ENCODE data around the gene FHIP1B.
"Not testable (repeated sequence)": the region's sequence is repeated elsewhere in the genome, so short reads cannot be mapped to it uniquely, and the experiment has no call there.

FHIP1B gene

DNA sequence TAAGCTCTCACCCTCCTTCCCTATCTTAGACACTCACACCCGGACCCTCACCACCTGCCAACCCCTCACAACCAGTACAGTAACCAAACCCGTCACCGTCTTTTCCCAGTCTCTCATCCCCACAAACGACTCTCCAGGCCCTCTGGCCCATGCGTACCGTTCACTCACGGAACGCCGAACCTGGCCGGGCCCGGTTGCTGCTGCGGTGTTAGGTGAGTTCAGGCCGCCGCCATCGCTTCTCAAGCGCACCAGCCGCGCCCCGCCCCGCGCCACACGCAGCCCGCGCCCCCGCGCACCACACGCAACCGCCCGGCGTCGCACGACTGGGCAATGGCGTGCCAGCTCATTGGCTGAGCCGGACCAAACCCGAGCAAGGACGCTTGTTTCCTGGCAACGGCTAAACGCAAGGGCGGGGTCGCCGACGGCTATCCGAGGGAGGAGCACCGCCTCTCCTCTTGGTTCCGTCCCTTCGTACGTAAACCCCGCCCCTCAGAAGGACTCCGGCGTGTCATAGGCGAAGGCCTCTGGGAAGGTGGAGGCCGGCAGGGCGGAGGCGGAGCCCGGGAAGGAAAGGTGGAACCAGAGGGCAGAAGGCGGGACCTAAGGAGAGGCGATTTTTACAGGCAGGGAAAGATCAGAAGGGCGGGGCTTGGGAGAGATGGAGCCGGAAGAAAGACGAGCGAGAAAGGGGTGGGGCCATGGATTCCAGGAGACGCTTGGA is at the start of gene FHIP1B:
Gene FHIP1B (minus strand): TSS at position 250 of the 721 bp plus-strand sequence. CDS start 10,120 bp downstream, outside the sequence.
- TF ChIP-seq, protein P1, sequence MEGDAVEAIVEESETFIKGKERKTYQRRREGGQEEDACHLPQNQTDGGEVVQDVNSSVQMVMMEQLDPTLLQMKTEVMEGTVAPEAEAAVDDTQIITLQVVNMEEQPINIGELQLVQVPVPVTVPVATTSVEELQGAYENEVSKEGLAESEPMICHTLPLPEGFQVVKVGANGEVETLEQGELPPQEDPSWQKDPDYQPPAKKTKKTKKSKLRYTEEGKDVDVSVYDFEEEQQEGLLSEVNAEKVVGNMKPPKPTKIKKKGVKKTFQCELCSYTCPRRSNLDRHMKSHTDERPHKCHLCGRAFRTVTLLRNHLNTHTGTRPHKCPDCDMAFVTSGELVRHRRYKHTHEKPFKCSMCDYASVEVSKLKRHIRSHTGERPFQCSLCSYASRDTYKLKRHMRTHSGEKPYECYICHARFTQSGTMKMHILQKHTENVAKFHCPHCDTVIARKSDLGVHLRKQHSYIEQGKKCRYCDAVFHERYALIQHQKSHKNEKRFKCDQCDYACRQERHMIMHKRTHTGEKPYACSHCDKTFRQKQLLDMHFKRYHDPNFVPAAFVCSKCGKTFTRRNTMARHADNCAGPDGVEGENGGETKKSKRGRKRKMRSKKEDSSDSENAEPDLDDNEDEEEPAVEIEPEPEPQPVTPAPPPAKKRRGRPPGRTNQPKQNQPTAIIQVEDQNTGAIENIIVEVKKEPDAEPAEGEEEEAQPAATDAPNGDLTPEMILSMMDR (IDR thresholded peaks at IDR 0.05; ENCODE audit: low read depth, low read length, missing control alignments): no peak
- in situ Hi-C loops (cut with HindIII; ENCODE audit: low sequenced_read_pairs): no loop called here
- H3K4me3 ChIP-seq (ENCODE audit: low read depth, low read length): peak within 1 kb of the TSS; percentile 98
- peak; percentile 99 for DNase-seq (ENCODE audit: low read depth)

DNA sequence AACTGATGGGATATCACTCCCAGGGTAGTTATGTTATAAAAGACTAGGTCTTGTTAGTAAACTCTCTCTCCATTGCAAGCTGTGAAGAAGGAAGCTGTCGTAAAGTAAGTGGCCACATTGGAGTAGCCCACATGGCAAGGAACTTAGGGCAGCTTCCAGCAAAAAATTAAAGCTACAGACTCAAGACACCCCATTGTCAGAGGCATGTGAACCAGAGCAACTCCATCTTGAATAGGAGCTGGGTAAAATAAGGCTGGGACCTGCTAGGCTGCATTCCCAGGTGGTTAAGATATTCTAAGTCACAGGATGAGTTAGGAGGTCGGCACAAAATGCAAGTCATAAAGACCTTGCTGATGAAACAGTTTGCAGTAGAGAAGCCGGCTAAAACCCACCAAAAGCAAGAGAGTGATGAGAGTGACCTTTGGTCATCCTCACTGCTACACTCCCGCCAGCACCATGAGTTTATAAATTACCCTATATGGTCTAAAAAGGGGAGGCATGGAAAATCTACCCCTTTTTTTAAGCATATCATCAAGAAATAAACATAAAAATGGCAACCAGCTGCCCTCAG is 49.1 kb upstream of the FHIP1B start:
- H3K4me3 ChIP-seq (ENCODE audit: low read depth, low read length): no peak overlapping the region
- no peak for DNase-seq (ENCODE audit: low read depth)
- TF ChIP-seq, protein P1 (IDR thresholded peaks at IDR 0.05; ENCODE audit: low read depth, low read length, missing control alignments): no peak
- in situ Hi-C loops (cut with HindIII; ENCODE audit: low sequenced_read_pairs): no loop called here

DNA sequence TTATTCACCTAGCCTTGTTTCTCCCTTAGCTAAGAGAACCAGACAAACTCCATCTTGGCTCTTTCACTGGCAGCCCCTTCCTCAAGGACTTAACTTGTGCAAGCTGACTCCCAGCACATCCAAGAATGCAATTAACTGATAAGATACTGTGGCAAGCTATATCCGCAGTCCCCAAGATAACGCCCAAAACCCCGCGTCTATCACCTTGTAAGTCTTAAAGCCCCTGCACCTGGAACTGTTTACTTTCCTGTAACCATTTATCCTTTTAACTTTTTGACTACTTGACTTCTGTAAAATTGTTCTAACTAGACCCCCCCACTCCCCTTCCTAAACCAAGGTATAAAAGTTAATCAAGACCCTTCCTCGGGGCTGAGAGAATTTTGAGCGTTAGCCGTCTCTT is 46.4 kb upstream of the FHIP1B start:
- DNase-seq (ENCODE audit: low read depth); in situ Hi-C loops (cut with HindIII; ENCODE audit: low sequenced_read_pairs); H3K4me3 ChIP-seq (ENCODE audit: low read depth, low read length): not testable (repeated sequence)

DNA sequence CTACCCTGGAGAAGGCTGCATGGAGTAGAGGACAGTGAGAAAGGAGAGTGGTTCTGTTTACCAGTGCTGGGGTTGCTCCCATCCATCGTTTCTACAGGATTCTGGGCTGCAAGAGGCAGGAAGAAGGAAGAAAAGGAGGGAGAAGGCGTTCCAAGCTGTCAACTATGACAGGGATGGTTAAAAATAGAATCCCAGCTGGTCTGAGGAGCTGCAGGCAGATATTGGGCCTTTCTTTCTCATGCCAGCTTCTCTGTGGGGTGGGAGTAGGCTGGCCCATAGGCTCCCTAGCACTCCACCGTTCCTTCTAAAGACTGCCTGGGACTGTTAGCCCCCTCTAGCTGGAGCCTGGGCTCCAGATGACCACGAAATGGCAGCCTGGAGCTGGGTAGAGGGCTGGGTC is 38.8 kb upstream of the FHIP1B start:
- H3K4me3 ChIP-seq (ENCODE audit: low read depth, low read length): no peak overlapping the region
- in situ Hi-C loops (cut with HindIII; ENCODE audit: low sequenced_read_pairs): no loop called here
- DNase-seq (ENCODE audit: low read depth): no peak
- TF ChIP-seq, protein P1 (IDR thresholded peaks at IDR 0.05; ENCODE audit: low read depth, low read length, missing control alignments): no peak

DNA sequence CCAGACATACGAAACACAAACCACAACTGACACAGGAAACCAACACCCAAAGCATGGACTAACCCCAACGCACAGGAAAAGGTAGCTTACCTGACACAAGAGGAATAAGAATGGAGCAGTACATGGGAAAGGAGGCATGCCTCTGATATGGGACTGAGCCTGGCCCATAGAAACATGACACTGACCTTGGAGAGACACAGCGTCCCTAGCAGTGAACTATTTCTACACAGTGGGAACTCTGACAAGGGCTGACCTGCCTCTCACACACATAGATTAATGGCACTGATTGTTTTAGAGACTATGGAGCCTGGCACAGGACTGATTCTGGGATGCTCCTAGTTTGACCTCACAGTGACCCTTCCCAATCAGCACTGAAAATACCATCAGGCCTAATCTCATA is 37.2 kb upstream of the FHIP1B start:
- TF ChIP-seq, protein P1 (IDR thresholded peaks at IDR 0.05; ENCODE audit: low read depth, low read length, missing control alignments): no peak
- no peak for DNase-seq (ENCODE audit: low read depth)
- in situ Hi-C loops (cut with HindIII; ENCODE audit: low sequenced_read_pairs): no loop called here

DNA sequence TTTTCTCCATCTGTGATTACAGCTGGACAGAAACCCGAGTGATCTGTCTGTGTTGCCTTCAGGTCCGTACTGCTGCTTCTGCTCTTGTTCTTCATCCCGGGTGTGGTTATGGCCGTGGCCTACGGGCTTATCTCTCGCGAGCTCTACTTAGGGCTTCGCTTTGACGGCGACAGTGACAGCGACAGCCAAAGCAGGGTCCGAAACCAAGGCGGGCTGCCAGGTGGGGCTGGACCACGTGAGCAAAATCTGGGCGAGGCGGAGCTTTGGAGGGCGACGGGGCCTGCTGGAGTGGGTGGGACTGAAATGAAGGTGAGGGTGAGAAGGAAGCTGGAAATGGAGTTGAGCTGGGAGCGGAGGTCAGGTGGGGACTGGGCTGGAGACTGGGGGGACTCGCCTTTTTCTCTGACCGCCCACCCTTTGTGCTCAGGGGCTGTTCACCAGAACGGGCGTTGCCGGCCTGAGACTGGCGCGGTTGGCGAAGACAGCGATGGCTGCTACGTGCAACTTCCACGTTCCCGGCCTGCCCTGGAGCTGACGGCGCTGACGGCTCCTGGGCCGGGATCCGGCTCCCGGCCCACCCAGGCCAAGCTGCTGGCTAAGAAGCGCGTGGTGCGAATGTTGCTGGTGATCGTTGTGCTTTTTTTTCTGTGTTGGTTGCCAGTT is 36.3 kb upstream of the FHIP1B start:
- TF ChIP-seq, protein P1 (IDR thresholded peaks at IDR 0.05; ENCODE audit: low read depth, low read length, missing control alignments): no peak
- in situ Hi-C loops (cut with HindIII; ENCODE audit: low sequenced_read_pairs): no loop called here
- DNase-seq (ENCODE audit: low read depth): no peak
- no peak overlapping the region for H3K4me3 ChIP-seq (ENCODE audit: low read depth, low read length)

More for the DNA sequence above, 37.2 kb upstream of the FHIP1B start:
- H3K4me3 ChIP-seq (ENCODE audit: low read depth, low read length): no peak overlapping the region

DNA sequence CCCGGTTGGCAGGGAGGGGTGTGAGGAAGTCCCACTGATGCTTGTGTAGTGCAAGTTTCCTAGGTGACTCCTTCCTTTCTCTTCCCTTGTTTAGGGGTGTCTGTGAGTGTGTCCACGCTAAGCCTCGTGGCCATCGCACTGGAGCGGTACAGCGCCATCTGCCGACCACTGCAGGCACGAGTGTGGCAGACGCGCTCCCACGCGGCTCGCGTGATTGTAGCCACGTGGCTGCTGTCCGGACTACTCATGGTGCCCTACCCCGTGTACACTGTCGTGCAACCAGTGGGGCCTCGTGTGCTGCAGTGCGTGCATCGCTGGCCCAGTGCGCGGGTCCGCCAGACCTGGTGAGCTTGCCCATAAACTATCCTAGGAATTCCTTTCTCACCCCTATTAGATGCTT is 35.6 kb upstream of the FHIP1B start:
- in situ Hi-C loops (cut with HindIII; ENCODE audit: low sequenced_read_pairs): no loop called here
- TF ChIP-seq, protein P1 (IDR thresholded peaks at IDR 0.05; ENCODE audit: low read depth, low read length, missing control alignments): no peak
- no peak for DNase-seq (ENCODE audit: low read depth)
- H3K4me3 ChIP-seq (ENCODE audit: low read depth, low read length): no peak overlapping the region
